Left kidney (tissue), 2 donors: Measurements from ENCODE around the gene PYHIN1. TPM values are rescaled to one million over a fixed set of nuclear protein-coding genes. Genes with fewer than 3 reads are reported as not detected.
"Not testable (repeated sequence)": the region's sequence is repeated elsewhere in the genome, so short reads cannot be mapped to it uniquely, and the experiment has no call there.

Experiments
- DNase-seq: peaks from one replicate; pipeline ENCODE4 v3.0.0-alpha.2; 2013
- polyA plus RNA-seq: library from polyadenylated mRNA; unstranded; fragments of 120-200 nt; gene quantifications from one replicate; pipeline ENCODE4 v1.2.1, GENCODE V29; 2013; ENCODE audit not compliant: insufficient read length

PYHIN1 gene
- polyA plus RNA-seq, 1 donor: 0.15 TPM

- DNase-seq: no peak
Observed at GRCh38 chr1:158979229-158979628, 47.9 kb downstream of the PYHIN1 start.

- DNase-seq: no peak
Observed at GRCh38 chr1:158983235-158983634, 51.9 kb downstream of the PYHIN1 start.

- no peak for DNase-seq
Observed at GRCh38 chr1:158984386-158984785, 53.0 kb downstream of the PYHIN1 start.

- DNase-seq: no peak
Observed at GRCh38 chr1:158989424-158989823, 58.1 kb downstream of the PYHIN1 start.

DNA sequence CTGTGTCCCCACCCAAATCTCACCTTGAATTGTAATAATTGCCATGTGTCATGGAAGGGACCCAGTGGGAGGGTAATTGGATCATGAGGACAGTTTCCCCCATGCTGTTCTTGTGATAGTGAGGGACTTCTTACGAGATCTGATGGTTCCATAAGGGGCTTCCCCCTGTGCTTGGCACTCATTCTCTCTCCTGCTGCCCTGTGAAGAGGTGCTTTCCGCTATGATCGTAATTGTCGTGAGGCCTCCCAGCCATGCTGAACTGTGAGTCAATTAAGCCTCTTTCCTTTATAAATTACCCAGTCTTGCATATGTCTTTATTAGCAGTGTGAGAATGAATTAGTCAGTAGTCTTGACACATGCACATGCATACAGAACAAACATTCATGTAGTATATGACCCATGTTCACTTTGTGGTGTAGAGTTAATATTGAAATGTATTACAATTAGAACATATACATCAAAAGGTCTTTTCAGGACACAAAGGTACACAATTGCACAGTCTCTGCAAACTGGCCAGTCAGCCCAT lies 61.5 kb downstream of the PYHIN1 start:
- no peak for DNase-seq

- DNase-seq: no peak
Observed at GRCh38 chr1:158996998-158997397, 65.6 kb downstream of the PYHIN1 start.

- DNase-seq: no peak
Observed at GRCh38 chr1:158998037-158998780, 66.9 kb downstream of the PYHIN1 start.

DNA sequence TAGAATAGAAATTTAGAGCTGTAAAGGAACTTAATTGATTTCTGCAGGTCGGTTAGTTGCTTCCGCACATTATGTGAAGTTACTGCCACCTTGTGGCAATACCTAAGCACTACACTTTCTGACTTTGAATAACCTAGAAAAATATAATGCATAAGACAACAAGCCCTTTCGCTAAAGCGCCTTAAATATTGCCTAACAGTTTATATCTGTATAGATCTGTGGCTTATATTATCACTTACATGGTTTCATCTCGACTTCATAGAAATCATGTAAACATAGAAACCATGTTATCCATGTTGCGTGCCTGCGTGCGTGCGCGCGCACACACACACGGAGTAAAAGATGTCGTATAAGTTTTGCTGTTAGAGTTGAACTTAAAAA lies 67.4 kb downstream of the PYHIN1 start:
- no peak for DNase-seq

DNA sequence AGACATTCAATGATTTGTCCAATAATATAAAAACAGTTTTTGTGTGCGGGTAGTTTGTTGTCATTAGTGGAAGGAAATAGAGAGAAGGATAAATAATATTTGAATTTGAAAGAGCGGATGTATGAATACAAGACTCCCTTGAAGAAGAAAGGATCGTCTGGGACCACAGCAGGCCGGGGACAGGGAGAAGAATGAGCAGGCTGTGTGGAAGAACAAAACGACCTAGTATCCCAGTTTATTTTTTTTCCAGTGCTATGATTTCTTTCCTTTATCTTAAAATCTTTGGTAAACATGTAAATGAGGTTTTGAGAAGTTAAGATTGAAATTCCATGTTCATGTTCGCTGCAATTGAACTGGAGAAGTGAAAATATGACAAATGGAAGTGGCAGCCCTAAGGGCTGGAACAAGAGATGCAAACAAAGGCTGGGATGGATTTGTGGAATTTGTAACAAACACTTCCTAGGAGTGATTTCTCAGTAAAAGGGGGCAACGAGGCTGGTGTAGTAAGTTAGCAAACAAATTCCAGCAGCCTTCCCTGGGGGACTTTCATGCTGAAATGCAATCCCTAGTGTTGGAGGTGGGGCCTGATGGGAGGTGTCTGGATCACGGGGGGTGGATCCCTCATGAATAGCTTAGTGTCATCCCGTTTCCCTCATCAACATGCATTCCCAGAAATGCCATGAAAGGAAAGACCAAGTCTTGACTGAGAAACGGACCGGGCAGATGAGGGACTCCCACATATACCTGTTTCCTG lies 68.1 kb downstream of the PYHIN1 start:
- peak; percentile 91 for DNase-seq

- DNase-seq: no peak
Observed at GRCh38 chr1:159000070-159000409, 68.7 kb downstream of the PYHIN1 start.

GRCh38 chr1:159000625-159001024 lies 69.3 kb downstream of the PYHIN1 start:
- DNase-seq: no peak

GRCh38 chr1:159005161-159005560 lies 73.8 kb downstream of the PYHIN1 start:
- no peak for DNase-seq

- DNase-seq: peak; percentile 30
Observed at GRCh38 chr1:159005676-159006075, 74.3 kb downstream of the PYHIN1 start.

GRCh38 chr1:159006210-159006807 lies 75.0 kb downstream of the PYHIN1 start:
- peak; percentile 21 for DNase-seq

- DNase-seq: no peak
Observed at GRCh38 chr1:159007726-159008125, 76.4 kb downstream of the PYHIN1 start.

DNA sequence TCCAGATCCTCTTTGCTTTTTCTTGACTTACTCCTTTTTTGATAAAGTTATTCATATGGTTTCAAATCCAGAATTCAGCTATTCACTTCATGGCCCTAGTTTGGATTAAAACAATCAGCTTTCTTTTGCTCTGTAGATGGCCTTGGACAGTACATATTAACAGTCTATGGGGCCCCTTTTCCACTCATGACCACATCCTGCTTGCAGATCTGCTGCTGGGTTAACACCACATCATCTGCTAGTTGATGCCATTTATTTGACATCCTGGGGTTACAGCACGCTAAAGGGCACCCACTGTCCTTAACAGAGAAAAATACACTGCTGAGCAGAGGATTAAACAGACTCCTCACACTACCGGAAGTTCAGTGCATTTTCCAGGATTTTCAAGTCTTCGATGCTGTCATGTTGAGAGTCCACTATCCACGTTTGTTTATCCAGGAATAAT lies 77.4 kb downstream of the PYHIN1 start:
- DNase-seq: no peak

DNA sequence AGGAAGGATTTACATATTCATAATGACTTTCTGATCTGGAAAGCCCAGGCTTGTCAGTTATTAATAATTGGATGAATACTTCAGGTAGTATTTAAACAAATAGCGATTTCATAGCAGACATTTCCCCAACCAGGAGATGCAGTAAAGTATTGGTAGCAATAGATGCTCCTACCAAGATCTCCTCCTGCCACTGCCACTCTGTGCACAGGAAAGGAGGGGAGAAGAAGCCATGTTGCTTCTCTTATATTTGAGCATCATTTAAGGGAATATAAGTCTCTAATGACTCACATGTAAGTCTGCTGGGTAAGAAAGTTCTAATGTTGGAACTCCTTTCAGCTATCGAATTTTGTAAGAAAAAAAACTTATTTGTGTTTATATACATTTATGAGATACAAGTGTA lies 77.9 kb downstream of the PYHIN1 start:
- no peak for DNase-seq

GRCh38 chr1:159009704-159010361 lies 78.5 kb downstream of the PYHIN1 start, which contains the start of gene IFI16:
Gene IFI16, plus strand, starts transcription at chr1:159009907. Its CDS starts 4,774 bp downstream, at chr1:159014681.
- DNase-seq: peak; percentile 63

DNA sequence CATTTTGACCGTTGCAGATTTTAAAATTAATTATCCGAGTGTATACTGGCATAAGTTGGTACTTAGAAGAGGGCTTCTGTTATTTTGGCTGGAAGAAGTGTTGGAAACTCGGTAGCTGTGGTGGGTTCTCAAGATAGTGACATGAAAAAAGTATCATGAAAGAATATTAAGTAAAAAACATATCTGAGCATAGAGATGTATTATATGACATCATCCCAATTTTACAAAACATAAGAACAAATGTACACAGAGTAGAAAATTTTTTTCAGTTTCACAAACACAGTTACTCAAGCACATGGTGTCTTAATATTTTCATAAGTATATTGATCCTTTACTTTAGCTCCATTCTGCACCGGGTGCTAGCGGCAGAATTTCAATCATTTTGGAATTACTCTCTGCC lies 79.0 kb downstream of the PYHIN1 start:
- DNase-seq: no peak

DNA sequence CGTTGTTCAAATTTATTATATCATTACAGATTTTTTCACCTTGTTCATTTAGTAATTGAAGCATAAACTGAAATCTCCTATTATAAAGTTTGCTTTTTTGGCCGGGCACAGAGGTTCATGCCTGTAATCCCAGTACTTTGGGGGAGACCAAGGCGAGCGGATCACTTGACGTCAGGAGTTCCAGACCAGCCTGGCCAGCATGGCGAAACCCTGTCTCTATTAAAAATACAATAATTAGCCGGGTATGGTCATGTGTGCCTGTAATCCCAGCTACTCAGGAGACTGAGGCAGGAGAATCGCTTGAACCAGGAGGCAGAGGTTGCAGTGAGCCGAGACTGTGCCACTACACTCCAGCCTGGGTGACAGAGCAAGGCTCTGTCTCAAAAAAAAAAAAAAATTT lies 79.6 kb downstream of the PYHIN1 start:
- not testable (repeated sequence) for DNase-seq

DNA sequence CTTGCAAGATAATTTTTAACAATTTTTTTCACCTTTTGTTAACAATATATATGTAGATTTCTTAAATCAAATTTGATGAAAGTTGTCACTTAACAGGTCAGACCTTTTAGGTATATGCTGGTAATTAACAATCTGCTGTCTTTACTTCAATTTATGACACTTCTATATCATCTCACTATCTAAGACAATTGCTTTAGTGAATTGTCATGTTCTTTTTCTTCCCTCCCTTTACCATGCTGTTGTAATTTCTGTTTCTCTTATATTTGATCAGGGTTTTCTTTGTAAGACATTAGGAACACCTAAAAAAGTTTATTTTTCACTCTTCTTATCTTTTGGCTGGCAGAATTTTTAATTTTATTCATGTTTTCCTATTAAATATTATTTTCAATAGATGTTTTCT lies 80.4 kb downstream of the PYHIN1 start:
- DNase-seq: no peak

DNA sequence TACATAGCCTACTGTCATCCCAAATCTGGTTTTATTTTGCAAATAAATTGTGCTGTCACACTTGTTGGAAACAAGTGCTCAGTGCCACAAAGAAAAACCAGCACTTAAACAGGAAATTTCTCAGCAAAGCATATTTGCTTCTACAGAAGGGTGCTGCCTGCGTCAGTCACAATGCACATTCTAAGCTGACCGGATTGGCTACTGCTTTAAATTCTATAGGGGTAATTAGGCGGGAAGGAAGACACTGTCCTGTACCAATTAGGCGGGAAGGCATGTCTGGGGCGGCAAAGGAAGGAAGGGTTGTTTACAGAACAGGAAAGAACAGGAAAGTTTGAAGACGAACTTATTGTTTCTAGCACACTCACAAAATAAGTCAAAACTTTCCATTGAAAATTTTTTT lies 81.1 kb downstream of the PYHIN1 start:
- DNase-seq: peak; percentile 12
